Neural progenitor cell (in vitro differentiated cells): ENCODE data around the gene ELOVL2. TPM values are rescaled to one million over a fixed set of nuclear protein-coding genes. Genes with fewer than 3 reads are reported as not detected.
A peak's percentile ranks its signal among the peaks of the same experiment; 100 is the strongest.

Source experiments
- DNase-seq: peaks from one replicate; pipeline ENCODE4 v3.0.0-alpha.2; 2016; ENCODE audit warnings: low spot score
- H2AFZ ChIP-seq: fragments of 200-600 bp; sonication (generic); replicated peaks from 2 replicates; pipeline ENCODE4 v1.6.1; 2016; ENCODE audit warnings: antibody characterized with exemption
- H3F3A ChIP-seq: fragments of 200-600 bp; sonication (generic); 2 replicates; pipeline ENCODE4 v1.6.1; 2016; ENCODE audit warnings: antibody characterized with exemption, low read depth
- H3K27ac ChIP-seq: fragments of 200-600 bp; sonication (generic); 2 replicates; pipeline ENCODE4 v1.5.1; 2016; ENCODE audit warnings: mild to moderate bottlenecking
- H3K27me3 ChIP-seq: fragments of 200-600 bp; sonication (generic); 2 replicates; pipeline ENCODE4 v1.6.1; 2016; ENCODE audit warnings: mild to moderate bottlenecking, moderate library complexity
- H3K36me3 ChIP-seq: fragments of 200-600 bp; sonication (generic); 2 replicates; pipeline ENCODE4 v1.5.1; 2016
- H3K4me1 ChIP-seq: fragments of 200-600 bp; sonication (generic); 2 replicates; pipeline ENCODE4 v1.6.1; 2016; ENCODE audit warnings: mixed run types
- H3K4me2 ChIP-seq: fragments of 200-600 bp; sonication (generic); 2 replicates; pipeline ENCODE4 v1.6.1; 2016
- H3K4me3 ChIP-seq: fragments of 200-600 bp; sonication (generic); 2 replicates; pipeline ENCODE4 v1.5.1; 2016
- H3K79me2 ChIP-seq: fragments of 200-600 bp; sonication (generic); 2 replicates; pipeline ENCODE4 v1.6.1; 2016; ENCODE audit warnings: low read depth
- H3K9ac ChIP-seq: fragments of 200-600 bp; sonication (generic); 2 replicates; pipeline ENCODE4 v1.6.1; 2016
- H3K9me3 ChIP-seq: fragments of 200-600 bp; sonication (generic); 2 replicates; pipeline ENCODE4 v1.5.1; 2016; ENCODE audit warnings: low read depth
- H4K20me1 ChIP-seq: fragments of 200-600 bp; sonication (generic); 2 replicates; pipeline ENCODE4 v1.6.1; 2016; ENCODE audit warnings: low read depth
- H3K27ac Mint-ChIP-seq: 3 replicates; pipeline ENCODE4 v1.8.0; 2021; ENCODE audit warnings: mixed read lengths
- H3K27me3 Mint-ChIP-seq: 2 replicates; pipeline ENCODE4 v1.8.0; 2022; ENCODE audit warnings: low read depth, mild to moderate bottlenecking, inconsistent platforms, moderate library complexity, mixed read lengths; ENCODE audit not compliant: insufficient read depth
- H3K36me3 Mint-ChIP-seq: 3 replicates; pipeline ENCODE4 v1.8.0; 2021; ENCODE audit warnings: mixed read lengths
- H3K4me1 Mint-ChIP-seq: 3 replicates; pipeline ENCODE4 v1.8.0; 2021; ENCODE audit warnings: mixed read lengths
- H3K4me3 Mint-ChIP-seq: 3 replicates; pipeline ENCODE4 v1.8.0; 2021; ENCODE audit warnings: mild to moderate bottlenecking, moderate library complexity, mixed read lengths
- H3K9me3 Mint-ChIP-seq: 3 replicates; pipeline ENCODE4 v1.8.0; 2020; ENCODE audit warnings: mixed read lengths
- EZH2 ChIP-seq: fragments of 200-600 bp; sonication (generic); IDR thresholded peaks from 2 replicates; pipeline ENCODE4 v1.6.1; 2017; ENCODE audit warnings: antibody characterized with exemption, mild to moderate bottlenecking, moderate library complexity
- EZH2phosphoT487 ChIP-seq: fragments of 200-600 bp; sonication (generic); IDR thresholded peaks from 2 replicates; pipeline ENCODE4 v1.6.1; 2017; ENCODE audit warnings: antibody characterized with exemption
- total RNA-seq: library from RNA; depleted of rRNA; stranded (reverse); fragments of >200 nt; gene quantifications from 2 replicates; pipeline ENCODE4 v1.2.3, GENCODE V29; 2015; ENCODE audit warnings: low replicate concordance
- TF ChIP-seq, protein P1 (sequence below): fragments of 200-600 bp; sonication (generic); IDR thresholded peaks from 2 replicates; pipeline ENCODE4 v1.5.1; 2017; ENCODE audit warnings: antibody characterized with exemption, mild to moderate bottlenecking

The ELOVL2 gene
- total RNA-seq, 1 donor from 2014 or later, result 9.1 TPM

- H3K27me3 Mint-ChIP-seq, result peaks cover 5% of the 10 kb centered on the region
- no peak overlapping the region for H3K27ac ChIP-seq
- peaks cover 11% of the 10 kb centered on the region for H3K4me1 ChIP-seq
- no peak overlapping the region for H3K9ac ChIP-seq
- no peaks in the 10 kb centered on the region for H4K20me1 ChIP-seq
- no peak overlapping the region for H3K4me3 Mint-ChIP-seq
- no peak overlapping the region for H2AFZ ChIP-seq
- no peak for DNase-seq
- H3K4me2 ChIP-seq, result no peak overlapping the region
- H3K27me3 ChIP-seq, result no peaks in the 10 kb centered on the region
- no peaks in the 10 kb centered on the region for H3K36me3 Mint-ChIP-seq
- H3F3A ChIP-seq, result no peaks in the 10 kb centered on the region
- no peaks in the 10 kb centered on the region for H3K79me2 ChIP-seq
- H3K36me3 ChIP-seq, result no peaks in the 10 kb centered on the region
- no peak overlapping the region for H3K4me3 ChIP-seq
- TF ChIP-seq EZH2phosphoT487, result no peak
- TF ChIP-seq EZH2, result no peak
- TF ChIP-seq, protein P1, sequence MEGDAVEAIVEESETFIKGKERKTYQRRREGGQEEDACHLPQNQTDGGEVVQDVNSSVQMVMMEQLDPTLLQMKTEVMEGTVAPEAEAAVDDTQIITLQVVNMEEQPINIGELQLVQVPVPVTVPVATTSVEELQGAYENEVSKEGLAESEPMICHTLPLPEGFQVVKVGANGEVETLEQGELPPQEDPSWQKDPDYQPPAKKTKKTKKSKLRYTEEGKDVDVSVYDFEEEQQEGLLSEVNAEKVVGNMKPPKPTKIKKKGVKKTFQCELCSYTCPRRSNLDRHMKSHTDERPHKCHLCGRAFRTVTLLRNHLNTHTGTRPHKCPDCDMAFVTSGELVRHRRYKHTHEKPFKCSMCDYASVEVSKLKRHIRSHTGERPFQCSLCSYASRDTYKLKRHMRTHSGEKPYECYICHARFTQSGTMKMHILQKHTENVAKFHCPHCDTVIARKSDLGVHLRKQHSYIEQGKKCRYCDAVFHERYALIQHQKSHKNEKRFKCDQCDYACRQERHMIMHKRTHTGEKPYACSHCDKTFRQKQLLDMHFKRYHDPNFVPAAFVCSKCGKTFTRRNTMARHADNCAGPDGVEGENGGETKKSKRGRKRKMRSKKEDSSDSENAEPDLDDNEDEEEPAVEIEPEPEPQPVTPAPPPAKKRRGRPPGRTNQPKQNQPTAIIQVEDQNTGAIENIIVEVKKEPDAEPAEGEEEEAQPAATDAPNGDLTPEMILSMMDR, result no peak
- no peaks in the 10 kb centered on the region for H3K9me3 ChIP-seq
- no peaks in the 10 kb centered on the region for H3K9me3 Mint-ChIP-seq
- H3K4me1 Mint-ChIP-seq, result peaks cover 10% of the 10 kb centered on the region
- no peak overlapping the region for H3K27ac Mint-ChIP-seq
These were observed 27.7 kb downstream of the ELOVL2 start for GRCh38 chr6:11016452-11016851.

GRCh38 chr6:11015102-11015501, 29.0 kb downstream of the ELOVL2 start:
- Histone ChIP-seq H3K27ac (no peak overlapping the region), H3K4me2 (no peak overlapping the region), H3K27me3 (no peaks in the 10 kb centered on the region), H3K4me3 (no peak overlapping the region), H4K20me1 (no peaks in the 10 kb centered on the region), H3K4me1 (peaks cover 5% of the 10 kb centered on the region), H3K36me3 (no peaks in the 10 kb centered on the region), H3K9me3 (no peaks in the 10 kb centered on the region), H3K79me2 (no peaks in the 10 kb centered on the region), H3K9ac (no peak overlapping the region), H3F3A (no peaks in the 10 kb centered on the region), H2AFZ (no peak overlapping the region)
- peaks cover 3% of the 10 kb centered on the region for H3K4me1 Mint-ChIP-seq
- DNase-seq, result no peak
- no peaks in the 10 kb centered on the region for H3K9me3 Mint-ChIP-seq
- H3K27ac Mint-ChIP-seq, result no peak overlapping the region
- H3K4me3 Mint-ChIP-seq, result no peak overlapping the region
- peaks cover 2% of the 10 kb centered on the region for H3K27me3 Mint-ChIP-seq
- TF ChIP-seq EZH2phosphoT487, result no peak
- TF ChIP-seq EZH2, result no peak
- TF ChIP-seq, protein P1, result no peak
- H3K36me3 Mint-ChIP-seq, result no peaks in the 10 kb centered on the region

GRCh38 chr6:11013721-11014070, 30.4 kb downstream of the ELOVL2 start:
- Histone ChIP-seq H3K79me2 (no peaks in the 10 kb centered on the region), H3K4me1 (peaks cover 5% of the 10 kb centered on the region), H3K27me3 (no peaks in the 10 kb centered on the region), H3K4me2 (no peak overlapping the region), H3K4me3 (no peak overlapping the region), H4K20me1 (no peaks in the 10 kb centered on the region), H3K9me3 (no peaks in the 10 kb centered on the region), H3F3A (no peaks in the 10 kb centered on the region), H3K9ac (no peak overlapping the region), H2AFZ (no peak overlapping the region), H3K36me3 (no peaks in the 10 kb centered on the region), H3K27ac (no peak overlapping the region)
- peaks cover 7% of the 10 kb centered on the region for H3K4me1 Mint-ChIP-seq
- H3K27ac Mint-ChIP-seq, result no peak overlapping the region
- DNase-seq, result peak; percentile 20
- H3K27me3 Mint-ChIP-seq, result peaks cover 4% of the 10 kb centered on the region
- H3K9me3 Mint-ChIP-seq, result no peaks in the 10 kb centered on the region
- TF ChIP-seq EZH2phosphoT487 (no peak), EZH2 (no peak)
- TF ChIP-seq, protein P1, result peak; percentile 37
- H3K4me3 Mint-ChIP-seq, result no peak overlapping the region
- H3K36me3 Mint-ChIP-seq, result peaks cover 2% of the 10 kb centered on the region
